ENCODE results near the gene EHMT1.
"Not testable (repeated sequence)": the region's sequence is repeated elsewhere in the genome, so short reads cannot be mapped to it uniquely, and the experiment has no call there.

EHMT1 gene

GRCh38 chr9:137878146-137878941, 259.5 kb downstream of the EHMT1 start:
- DNase-seq: no peak

- no peak for DNase-seq
Measured at GRCh38 chr9:137879052-137879451, 260.2 kb downstream of the EHMT1 start.

- no peak for DNase-seq
Measured at GRCh38 chr9:137879566-137880150, 260.9 kb downstream of the EHMT1 start.

- no peak for DNase-seq
Measured at GRCh38 chr9:137880160-137880975, 261.6 kb downstream of the EHMT1 start.

- no peak for DNase-seq
Measured at GRCh38 chr9:137880976-137881530, 262.2 kb downstream of the EHMT1 start.

GRCh38 chr9:137881591-137882505, 263.0 kb downstream of the EHMT1 start:
- no peak for DNase-seq

- DNase-seq: no peak
Measured at GRCh38 chr9:137882506-137882821, 263.7 kb downstream of the EHMT1 start.

GRCh38 chr9:137883977-137884376, 265.2 kb downstream of the EHMT1 start:
- not testable (repeated sequence) for DNase-seq

- DNase-seq: not testable (repeated sequence)
Measured at GRCh38 chr9:137884547-137884946, 265.7 kb downstream of the EHMT1 start.

- DNase-seq: not testable (repeated sequence)
Measured at GRCh38 chr9:137885121-137885520, 266.3 kb downstream of the EHMT1 start.
